H7 (cell line): Measurements from ENCODE around the gene PLPP6. TPM values are rescaled to one million over a fixed set of nuclear protein-coding genes. Genes with fewer than 3 reads are reported as not detected.

Experiments
- DNase-seq: peaks from one replicate; pipeline ENCODE4 v3.0.0; 2012
- H3K27me3 ChIP-seq: 2 replicates; pipeline ENCODE4 v1.6.0; 2011; ENCODE audit warnings: mild to moderate bottlenecking, low read length; ENCODE audit not compliant: control insufficient read depth, insufficient read depth
- H3K36me3 ChIP-seq: replicated peaks from 2 replicates; pipeline ENCODE4 v1.5.1; 2011; ENCODE audit warnings: low read length; ENCODE audit not compliant: control insufficient read depth, insufficient read depth
- H3K4me3 ChIP-seq: 2 replicates; pipeline ENCODE4 v1.5.1; 2011; ENCODE audit warnings: low read depth, mild to moderate bottlenecking, control low read depth, low read length, moderate library complexity; ENCODE audit not compliant: insufficient read depth
- total RNA-seq: library from RNA; depleted of rRNA; stranded (reverse); fragments of >200 nt; shearing (Covaris generic); gene quantifications from 2 replicates; pipeline ENCODE4 v1.2.3, GENCODE V29; 2014; rRNA removed

The PLPP6 gene
- total RNA-seq = 5.8 and 6.8 TPM in 2 replicates

- H3K4me3 ChIP-seq = peak within 1 kb of the TSS; percentile 90
- DNase-seq = peak; percentile 93
- H3K27me3 ChIP-seq = peaks cover 4% of the 10 kb centered on the region
- no peaks in the 10 kb centered on the region for H3K36me3 ChIP-seq
These were observed at the start of gene PLPP6 for GRCh38 chr9:4662108-4662988. Gene PLPP6, plus strand, starts transcription at chr9:4662294. Its CDS starts 82 bp downstream, at chr9:4662376.

- H3K4me3 ChIP-seq = no peak overlapping the region
- DNase-seq = no peak
- no peaks in the 10 kb centered on the region for H3K27me3 ChIP-seq
- H3K36me3 ChIP-seq = no peaks in the 10 kb centered on the region
These were observed 47.5 kb upstream of the PLPP6 start for GRCh38 chr9:4614627-4615026.

GRCh38 chr9:4615251-4615650, 46.8 kb upstream of the PLPP6 start:
- DNase-seq = no peak
- H3K36me3 ChIP-seq = no peaks in the 10 kb centered on the region
- no peaks in the 10 kb centered on the region for H3K27me3 ChIP-seq
- H3K4me3 ChIP-seq = no peak overlapping the region

- Histone ChIP-seq H3K4me3 (no peak overlapping the region), H3K36me3 (no peaks in the 10 kb centered on the region), H3K27me3 (no peaks in the 10 kb centered on the region)
- DNase-seq = no peak
These were observed 46.3 kb upstream of the PLPP6 start for GRCh38 chr9:4615778-4616177.

GRCh38 chr9:4617752-4618151, 44.3 kb upstream of the PLPP6 start:
- no peak for DNase-seq
- no peaks in the 10 kb centered on the region for H3K36me3 ChIP-seq
- H3K4me3 ChIP-seq = no peak overlapping the region
- no peaks in the 10 kb centered on the region for H3K27me3 ChIP-seq

- no peak for DNase-seq
- Histone ChIP-seq H3K4me3 (no peak overlapping the region), H3K27me3 (no peaks in the 10 kb centered on the region), H3K36me3 (no peaks in the 10 kb centered on the region)
These were observed 43.4 kb upstream of the PLPP6 start for GRCh38 chr9:4618700-4619099.

GRCh38 chr9:4620057-4620765, 41.9 kb upstream of the PLPP6 start:
- Histone ChIP-seq H3K27me3 (no peaks in the 10 kb centered on the region), H3K4me3 (no peak overlapping the region), H3K36me3 (no peaks in the 10 kb centered on the region)
- DNase-seq = no peak

- Histone ChIP-seq H3K36me3 (no peaks in the 10 kb centered on the region), H3K27me3 (no peaks in the 10 kb centered on the region), H3K4me3 (no peak overlapping the region)
- DNase-seq = no peak
These were observed 41.1 kb upstream of the PLPP6 start for GRCh38 chr9:4620881-4621555.

- no peaks in the 10 kb centered on the region for H3K27me3 ChIP-seq
- H3K4me3 ChIP-seq = no peak overlapping the region
- no peaks in the 10 kb centered on the region for H3K36me3 ChIP-seq
- DNase-seq = no peak
These were observed 40.1 kb upstream of the PLPP6 start for GRCh38 chr9:4622016-4622415.

GRCh38 chr9:4630836-4631235, 31.3 kb upstream of the PLPP6 start:
- no peaks in the 10 kb centered on the region for H3K36me3 ChIP-seq
- DNase-seq = no peak
- H3K4me3 ChIP-seq = no peak overlapping the region
- no peaks in the 10 kb centered on the region for H3K27me3 ChIP-seq

- Histone ChIP-seq H3K36me3 (no peaks in the 10 kb centered on the region), H3K4me3 (no peak overlapping the region), H3K27me3 (no peaks in the 10 kb centered on the region)
- DNase-seq = no peak
These were observed 23.1 kb upstream of the PLPP6 start for GRCh38 chr9:4638968-4639367.

- Histone ChIP-seq H3K27me3 (no peaks in the 10 kb centered on the region), H3K4me3 (no peak overlapping the region), H3K36me3 (no peaks in the 10 kb centered on the region)
- no peak for DNase-seq
These were observed 22.7 kb upstream of the PLPP6 start for GRCh38 chr9:4639420-4639819.

GRCh38 chr9:4640027-4640426, 22.1 kb upstream of the PLPP6 start:
- DNase-seq = peak; percentile 44
- Histone ChIP-seq H3K4me3 (no peak overlapping the region), H3K36me3 (no peaks in the 10 kb centered on the region), H3K27me3 (no peaks in the 10 kb centered on the region)

GRCh38 chr9:4642351-4642750, 19.7 kb upstream of the PLPP6 start:
- H3K36me3 ChIP-seq = no peaks in the 10 kb centered on the region
- no peaks in the 10 kb centered on the region for H3K27me3 ChIP-seq
- no peak for DNase-seq
- H3K4me3 ChIP-seq = no peak overlapping the region

- no peak overlapping the region for H3K4me3 ChIP-seq
- H3K36me3 ChIP-seq = no peaks in the 10 kb centered on the region
- no peaks in the 10 kb centered on the region for H3K27me3 ChIP-seq
- no peak for DNase-seq
These were observed 8.0 kb upstream of the PLPP6 start for GRCh38 chr9:4654084-4654483.
